SU-DHL-6 (cell line): ENCODE results near the gene MRPL49.

Source experiments
- H2AFZ ChIP-seq: fragments of 200-600 bp; sonication (generic); 2 replicates; pipeline ENCODE4 v1.6.1; 2014; ENCODE audit warnings: low read depth, mild to moderate bottlenecking, moderate library complexity, mixed read lengths, antibody characterized with exemption, low read length; ENCODE audit not compliant: severe bottlenecking
- H3F3A ChIP-seq: fragments of 200-600 bp; shearing (Covaris generic); 2 replicates; pipeline ENCODE4 v1.6.0; 2016; ENCODE audit warnings: antibody characterized with exemption, mild to moderate bottlenecking; ENCODE audit not compliant: insufficient read depth
- H3K27ac ChIP-seq: fragments of 200-600 bp; sonication (generic); 2 replicates; pipeline ENCODE4 v1.5.1; 2016; ENCODE audit warnings: low read depth, mild to moderate bottlenecking, low read length, moderate library complexity, mixed read lengths
- H3K27me3 ChIP-seq: fragments of 200-600 bp; sonication (generic), shearing (Covaris generic); 2 replicates; pipeline ENCODE4 v1.6.0; 2014; ENCODE audit warnings: mild to moderate bottlenecking, low read length
- H3K36me3 ChIP-seq: fragments of 200-600 bp; sonication (generic); 2 replicates; pipeline ENCODE4 v1.6.1; 2014; ENCODE audit warnings: mild to moderate bottlenecking, low read length, mixed read lengths
- H3K4me2 ChIP-seq: fragments of 300-600, 200-600 bp; shearing (Covaris generic), sonication (generic); 2 replicates; pipeline ENCODE4 v1.6.0; 2014; ENCODE audit warnings: low read length, low read depth, mild to moderate bottlenecking; ENCODE audit not compliant: poor library complexity, severe bottlenecking
- H3K4me3 ChIP-seq: fragments of 200-600 bp; sonication (generic); 2 replicates; pipeline ENCODE4 v1.5.1; 2014; ENCODE audit warnings: antibody characterized with exemption, low read length, mild to moderate bottlenecking, mixed read lengths; ENCODE audit not compliant: insufficient read depth, poor library complexity, severe bottlenecking
- H3K79me2 ChIP-seq: fragments of 200-600 bp; sonication (generic); 2 replicates; pipeline ENCODE4 v1.6.1; 2014; ENCODE audit warnings: mild to moderate bottlenecking, low read length, moderate library complexity; ENCODE audit not compliant: insufficient read depth
- H3K9ac ChIP-seq: fragments of 200-600 bp; sonication (generic); 2 replicates; pipeline ENCODE4 v1.7.0; 2014; ENCODE audit warnings: mild to moderate bottlenecking, low read length
- H3K9me2 ChIP-seq: fragments of 200-600 bp; sonication (generic); replicated peaks from 2 replicates; pipeline ENCODE4 v1.6.1; 2014; ENCODE audit warnings: low read length; ENCODE audit not compliant: insufficient read depth
- H3K9me3 ChIP-seq: fragments of 200-600 bp; sonication (generic); 2 replicates; pipeline ENCODE4 v1.6.1; 2014; ENCODE audit warnings: low read length, mixed read lengths; ENCODE audit not compliant: insufficient read depth
- H4K20me1 ChIP-seq: fragments of 200-600 bp; sonication (generic); 2 replicates; pipeline ENCODE4 v1.6.1; 2014; ENCODE audit warnings: low read depth, mild to moderate bottlenecking, antibody characterized with exemption, low read length, moderate library complexity, mixed read lengths
- CTCF ChIP-seq: fragments of 200-600 bp; sonication (generic); IDR thresholded peaks from one replicate; pipeline ENCODE4 v1.5.1; 2017; ENCODE audit warnings: antibody characterized with exemption, mild to moderate bottlenecking, low read length, moderate library complexity; ENCODE audit not compliant: insufficient read depth, poor library complexity, severe bottlenecking
- EZH2phosphoT487 ChIP-seq: fragments of 200-600 bp; sonication (generic), shearing (Covaris generic); conservative IDR thresholded peaks from 2 replicates; pipeline ENCODE4 v1.6.1; 2018; ENCODE audit warnings: mild to moderate bottlenecking, antibody characterized with exemption, low read length, moderate library complexity, mixed read lengths

MRPL49 gene

GRCh38 chr11:65132988-65133700 lies 11.0 kb downstream of the MRPL49 start:
- peak overlapping the region; percentile 97 for H3K9ac ChIP-seq
- no peak overlapping the region for H2AFZ ChIP-seq
- no peaks in the 10 kb centered on the region for H3K27me3 ChIP-seq
- peaks cover 22% of the 10 kb centered on the region; the same call in 1 of the 2 replicates for H3K36me3 ChIP-seq
- H3F3A ChIP-seq, result peaks cover 47% of the 10 kb centered on the region
- H4K20me1 ChIP-seq, result no peaks in the 10 kb centered on the region
- H3K9me3 ChIP-seq, result no peaks in the 10 kb centered on the region
- H3K9me2 ChIP-seq, result no peaks in the 10 kb centered on the region
- peaks cover 25% of the 10 kb centered on the region for H3K79me2 ChIP-seq
- peak overlapping the region; percentile 96 for H3K4me3 ChIP-seq
- peak overlapping the region; percentile 99 for H3K4me2 ChIP-seq
- TF ChIP-seq CTCF (no peak), EZH2phosphoT487 (no peak)
- peak overlapping the region; percentile 100 for H3K27ac ChIP-seq

DNA sequence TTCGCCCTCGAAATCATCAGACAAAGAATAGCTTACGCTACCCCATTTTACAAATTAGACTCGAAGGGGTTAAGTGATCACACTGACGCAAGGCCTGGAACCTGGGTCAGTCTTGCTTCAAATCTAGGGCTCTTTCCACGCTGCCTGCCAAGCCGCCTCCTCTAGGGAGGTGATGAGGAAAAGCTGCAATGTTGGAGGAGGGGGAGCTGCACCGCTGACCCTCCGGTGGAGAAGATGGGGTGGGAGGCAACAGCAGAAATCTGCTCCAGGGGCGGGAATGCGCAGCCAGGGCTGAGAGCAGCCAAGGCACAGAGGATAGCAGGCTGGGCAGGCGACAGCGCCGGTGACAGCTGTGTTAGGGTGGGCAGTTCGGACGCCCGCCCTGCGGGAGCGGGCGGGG lies 11.6 kb downstream of the MRPL49 start:
- peaks cover 22% of the 10 kb centered on the region; the same call in 1 of the 2 replicates for H3K36me3 ChIP-seq

DNA sequence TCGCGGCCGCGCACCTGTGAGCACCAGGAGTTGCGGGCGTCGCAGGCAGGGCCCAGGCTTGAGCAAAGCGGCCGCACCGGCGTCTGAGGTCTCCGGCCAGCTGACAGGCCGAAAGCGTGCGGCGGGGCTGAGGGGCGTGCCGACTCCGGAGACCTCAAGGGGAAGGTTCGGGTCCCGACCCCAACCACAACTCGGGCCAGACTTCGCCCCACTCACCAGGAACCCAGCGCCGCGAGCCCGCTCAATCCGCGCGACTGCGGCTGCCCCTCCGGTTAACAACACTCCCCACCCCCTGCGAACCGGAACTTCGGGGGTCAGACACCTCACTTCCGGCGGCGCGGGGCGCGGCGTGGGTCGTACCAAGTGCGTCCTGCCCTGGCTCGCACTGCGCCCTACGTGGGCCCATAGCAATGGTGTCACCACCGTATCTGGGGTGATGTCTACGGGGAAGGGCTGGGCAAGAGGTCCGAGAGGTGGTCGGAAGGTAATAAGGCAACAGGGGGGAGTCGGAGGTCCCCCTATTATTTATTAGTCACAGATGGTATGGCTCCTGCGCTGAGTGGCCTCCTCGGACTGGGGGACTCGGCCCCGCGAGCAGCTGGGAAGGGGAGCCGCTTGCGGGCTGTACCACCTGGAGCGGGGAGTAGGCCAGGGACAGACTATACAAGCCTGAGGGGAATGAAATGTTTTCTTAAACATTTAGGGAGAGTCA lies 12.3 kb downstream of the MRPL49 start, which contains the start of gene SYVN1:
Gene SYVN1, minus strand, starts transcription at position 280 of the 712 bp plus-strand sequence. CDS start 918 bp downstream, outside the sequence.
- H4K20me1 ChIP-seq, result no peaks in the 10 kb centered on the region
- no peaks in the 10 kb centered on the region for H3K27me3 ChIP-seq
- peaks cover 36% of the 10 kb centered on the region for H3F3A ChIP-seq
- TF ChIP-seq CTCF (no peak), EZH2phosphoT487 (no peak)
- H3K4me2 ChIP-seq, result peak within 1 kb of the TSS; percentile 99
- peaks cover 25% of the 10 kb centered on the region for H3K79me2 ChIP-seq
- H3K9me2 ChIP-seq, result no peaks in the 10 kb centered on the region
- H3K36me3 ChIP-seq, result peaks cover 17% of the 10 kb centered on the region; the same call in 1 of the 2 replicates
- peak within 1 kb of the TSS; percentile 93 for H2AFZ ChIP-seq
- peak within 1 kb of the TSS; percentile 100 for H3K27ac ChIP-seq
- H3K9ac ChIP-seq, result peak within 1 kb of the TSS; percentile 97
- H3K4me3 ChIP-seq, result peak within 1 kb of the TSS; percentile 96
- no peaks in the 10 kb centered on the region for H3K9me3 ChIP-seq

More for the DNA sequence above, 11.6 kb downstream of the MRPL49 start:
- Histone ChIP-seq H2AFZ (no peak overlapping the region), H4K20me1 (no peaks in the 10 kb centered on the region), H3K4me3 (peak overlapping the region; percentile 96), H3F3A (peaks cover 43% of the 10 kb centered on the region), H3K9ac (peak overlapping the region; percentile 97), H3K27ac (peak overlapping the region; percentile 100), H3K9me2 (no peaks in the 10 kb centered on the region), H3K27me3 (no peaks in the 10 kb centered on the region), H3K4me2 (peak overlapping the region; percentile 99), H3K9me3 (no peaks in the 10 kb centered on the region), H3K79me2 (peaks cover 25% of the 10 kb centered on the region)
- no peak for TF ChIP-seq CTCF
- TF ChIP-seq EZH2phosphoT487, result no peak
